H1 (cell line): ENCODE data around the gene COL26A1.
"Not testable (repeated sequence)": the region's sequence is repeated elsewhere in the genome, so short reads cannot be mapped to it uniquely, and the experiment has no call there.

ENCODE experiments used
- ATF2 ChIP-seq: IDR thresholded peaks from 2 replicates; pipeline ENCODE4 v1.6.1; 2012; ENCODE audit warnings: low read length, inconsistent platforms
- CTCF ChIP-seq, 3 experiments: IDR thresholded peaks; 1 replicate in 2 of 3; 2 replicates in 1 of 3; pipeline versions ENCODE4 v1.5.1 to v1.6.1; 2011; ENCODE audit warnings: low read length in 3 of 3, mild to moderate bottlenecking in 3 of 3, inconsistent platforms in 2 of 3, low read depth in 1 of 3, moderate library complexity in 1 of 3; ENCODE audit not compliant: insufficient read depth in 1 of 3; ENCODE audit errors: control extremely low read depth in 1 of 3
- EGR1 ChIP-seq: IDR thresholded peaks from 2 replicates; pipeline ENCODE4 v1.6.1; 2011; ENCODE audit warnings: low read depth, low read length, borderline replicate concordance
- EZH2 ChIP-seq: fragments of 200-600 bp; sonication (generic); IDR thresholded peaks from 2 replicates; pipeline ENCODE4 v1.7.1; 2012; ENCODE audit warnings: low read depth, mild to moderate bottlenecking, moderate library complexity, low read length, inconsistent platforms; ENCODE audit not compliant: severe bottlenecking
- RFX5 ChIP-seq: IDR thresholded peaks from 2 replicates; pipeline ENCODE4 v1.6.1; 2011; ENCODE audit warnings: low read depth, low read length, improper control_type of control experiment, borderline replicate concordance
- RXRA ChIP-seq: IDR thresholded peaks from 2 replicates; pipeline ENCODE4 v1.6.1; 2011; ENCODE audit warnings: low read depth, mild to moderate bottlenecking, low read length, moderate library complexity; ENCODE audit not compliant: insufficient read depth
- SRF ChIP-seq: IDR thresholded peaks from 2 replicates; pipeline ENCODE4 v1.6.1; 2011; ENCODE audit warnings: mild to moderate bottlenecking, low read depth, low read length, moderate library complexity
- TEAD4 ChIP-seq: IDR thresholded peaks from 2 replicates; pipeline ENCODE4 v1.6.1; 2012; ENCODE audit warnings: low read depth, low read length, inconsistent platforms, mixed read lengths
- YY1 ChIP-seq: IDR thresholded peaks from 2 replicates; pipeline ENCODE4 v1.6.1; 2011; ENCODE audit warnings: low read depth, mild to moderate bottlenecking, low read length
- ZNF274 ChIP-seq: IDR thresholded peaks from 2 replicates; pipeline ENCODE4 v1.7.0; 2012; ENCODE audit warnings: low read length, borderline replicate concordance; ENCODE audit errors: extremely low read depth
- TF ChIP-seq, protein P1 (sequence below): IDR thresholded peaks from 2 replicates; pipeline ENCODE4 v1.6.1; 2012; ENCODE audit warnings: inconsistent platforms

GRCh38 chr7:101560021-101560420 lies 197.3 kb downstream of the COL26A1 start:
- not testable (repeated sequence) for TF ChIP-seq SRF; EGR1; CTCF (IDR thresholded peaks at IDR 0.05; ENCODE audit: control extremely low read depth in 1 of 3, insufficient read depth in 1 of 3, low read depth in 1 of 3, low read length in 3 of 3); RXRA; TEAD4; EZH2; YY1; ATF2; RFX5; ZNF274
- TF ChIP-seq, protein P1, sequence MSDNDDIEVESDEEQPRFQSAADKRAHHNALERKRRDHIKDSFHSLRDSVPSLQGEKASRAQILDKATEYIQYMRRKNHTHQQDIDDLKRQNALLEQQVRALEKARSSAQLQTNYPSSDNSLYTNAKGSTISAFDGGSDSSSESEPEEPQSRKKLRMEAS, result not testable (repeated sequence)
